ENCODE data around the gene FBXL16. TPM values are rescaled to one million over a fixed set of nuclear protein-coding genes. Genes with fewer than 3 reads are reported as not detected.

Gene FBXL16
- total and polyA plus RNA-seq, 4 donors, result under 0.01 to 0.14 TPM; not detected in 2

- no peak for DNase-seq (ENCODE audit: low spot score)
- no peaks in the 10 kb centered on the region for H3K27me3 ChIP-seq (ENCODE audit: control insufficient read depth in 4 of 4, insufficient read depth in 4 of 4, low read length in 3 of 4)
- H3K9ac ChIP-seq (ENCODE audit: low read depth in 1 of 2, low read length in 2 of 2), result no peak overlapping the region
- WGBS, result 52% methylated on average over 39 of the region's 39 CpGs
- peaks cover 0 to 2% (median 0%) of the 10 kb centered on the region in 4 donors for H3K9me3 ChIP-seq (ENCODE audit: control insufficient read depth in 4 of 4, low read length in 3 of 4)
- no peak overlapping the region for H3K27ac ChIP-seq (ENCODE audit: low read depth in 1 of 2, low read length in 2 of 2)
- H3K36me3 ChIP-seq (ENCODE audit: control insufficient read depth in 4 of 4, insufficient read depth in 3 of 4, low read depth in 1 of 4, low read length in 3 of 4), result no peaks in the 10 kb centered on the region
- no peak overlapping the region for H3K4me3 ChIP-seq (ENCODE audit: low read depth in 1 of 3, low read length in 3 of 3)
- no peak for TF ChIP-seq HNF4A (conservative IDR thresholded peaks at IDR 0.05)
- no peaks in the 10 kb centered on the region for H3K4me1 ChIP-seq (ENCODE audit: control insufficient read depth in 4 of 4, insufficient read depth in 4 of 4, low read length in 3 of 4)
Measured at GRCh38 chr16:751152-752006, 45.8 kb upstream of the FBXL16 start.

- DNase-seq (ENCODE audit: low spot score), result no peak
- no peaks in the 10 kb centered on the region for H3K27me3 ChIP-seq (ENCODE audit: control insufficient read depth in 4 of 4, insufficient read depth in 4 of 4, low read length in 3 of 4)
- H3K9me3 ChIP-seq (ENCODE audit: control insufficient read depth in 4 of 4, low read length in 3 of 4), result no peaks in the 10 kb centered on the region
- 66% methylated on average over 9 of the region's 9 CpGs for WGBS
- TF ChIP-seq ZBTB33 (IDR thresholded peaks at IDR 0.05) (no peak), FOXA1 (IDR thresholded peaks at IDR 0.05) (no peak), MAX (IDR thresholded peaks at IDR 0.05) (no peak), YY1 (IDR thresholded peaks at IDR 0.05) (no peak), GABPA (IDR thresholded peaks at IDR 0.05 in 1 of 2, conservative IDR thresholded peaks at IDR 0.05 in 1 of 2) (no peak), RAD21 (IDR thresholded peaks at IDR 0.05) (no peak), SP1 (IDR thresholded peaks at IDR 0.05) (no peak), EGR1 (IDR thresholded peaks at IDR 0.05; ENCODE audit: low read depth in 2 of 2) (no peak), REST (IDR thresholded peaks at IDR 0.05) (no peak), FOXA2 (IDR thresholded peaks at IDR 0.05) (no peak), TAF1 (conservative IDR thresholded peaks at IDR 0.05) (no peak), RXRA (IDR thresholded peaks at IDR 0.05) (no peak), CTCF (IDR thresholded peaks at IDR 0.05; ENCODE audit: low read depth, low read length, missing input control) (no peak), JUND (IDR thresholded peaks at IDR 0.05) (no peak), HNF4A (conservative IDR thresholded peaks at IDR 0.05) (no peak), NR2F2 (IDR thresholded peaks at IDR 0.05) (no peak), HNF4G (IDR thresholded peaks at IDR 0.05) (no peak)
- no peak overlapping the region for H3K9ac ChIP-seq (ENCODE audit: low read depth in 1 of 2, low read length in 2 of 2)
- no peaks in the 10 kb centered on the region for H3K4me1 ChIP-seq (ENCODE audit: control insufficient read depth in 4 of 4, insufficient read depth in 4 of 4, low read length in 3 of 4)
- no peak overlapping the region for H3K4me3 ChIP-seq (ENCODE audit: low read depth in 1 of 3, low read length in 3 of 3)
- no peak overlapping the region for H3K27ac ChIP-seq (ENCODE audit: low read depth in 1 of 2, low read length in 2 of 2)
- H3K36me3 ChIP-seq (ENCODE audit: control insufficient read depth in 4 of 4, insufficient read depth in 3 of 4, low read depth in 1 of 4, low read length in 3 of 4), result no peaks in the 10 kb centered on the region
Measured at GRCh38 chr16:750485-750884, 44.9 kb upstream of the FBXL16 start.

All from liver (tissue), 9 donors.